ENCODE results near the gene GAPT.

Gene GAPT

GRCh38 chr5:58462154-58462553, 29.1 kb upstream of the GAPT start:
- DNase-seq = no peak

GRCh38 chr5:58462623-58463230, 28.5 kb upstream of the GAPT start:
- no peak for DNase-seq

GRCh38 chr5:58466939-58467338, 24.3 kb upstream of the GAPT start:
- no peak for DNase-seq

GRCh38 chr5:58469896-58470295, 21.3 kb upstream of the GAPT start:
- DNase-seq = no peak

GRCh38 chr5:58475404-58475803, 15.8 kb upstream of the GAPT start:
- DNase-seq = no peak

GRCh38 chr5:58477760-58478376, 13.4 kb upstream of the GAPT start:
- no peak for DNase-seq

- no peak for DNase-seq
These were observed 10.1 kb upstream of the GAPT start for GRCh38 chr5:58481066-58481676.

GRCh38 chr5:58481828-58482227, 9.4 kb upstream of the GAPT start:
- DNase-seq = no peak

GRCh38 chr5:58482536-58482935, 8.7 kb upstream of the GAPT start:
- DNase-seq = no peak

- DNase-seq = no peak
These were observed 6.7 kb upstream of the GAPT start for GRCh38 chr5:58484505-58484904.

- DNase-seq = no peak
These were observed 4.9 kb upstream of the GAPT start for GRCh38 chr5:58486290-58486689.

- DNase-seq = no peak
These were observed 709 bp upstream of the GAPT start for GRCh38 chr5:58490402-58491050.

- DNase-seq = no peak
These were observed 1.9 kb downstream of the GAPT start for GRCh38 chr5:58493141-58493540.

- no peak for DNase-seq
These were observed 5.3 kb downstream of the GAPT start for GRCh38 chr5:58496488-58496887.

- DNase-seq = no peak
These were observed 6.2 kb downstream of the GAPT start for GRCh38 chr5:58497386-58497785.

- no peak for DNase-seq
These were observed 6.7 kb downstream of the GAPT start for GRCh38 chr5:58497921-58498320.

- DNase-seq = no peak
These were observed 7.2 kb downstream of the GAPT start for GRCh38 chr5:58498340-58498942.

GRCh38 chr5:58499231-58499630, 8.0 kb downstream of the GAPT start:
- no peak for DNase-seq

GRCh38 chr5:58499941-58500340, 8.7 kb downstream of the GAPT start:
- no peak for DNase-seq

- DNase-seq = no peak
These were observed 10.7 kb downstream of the GAPT start for GRCh38 chr5:58501778-58502417.

GRCh38 chr5:58503390-58504046, 12.3 kb downstream of the GAPT start:
- DNase-seq = no peak

GRCh38 chr5:58504766-58505165, 13.5 kb downstream of the GAPT start:
- no peak for DNase-seq

GRCh38 chr5:58505502-58505901, 14.3 kb downstream of the GAPT start:
- DNase-seq = no peak
